Measurements from ENCODE around the gene TUBGCP5. TPM values are rescaled to one million over a fixed set of nuclear protein-coding genes. Genes with fewer than 3 reads are reported as not detected.

The TUBGCP5 gene
- total and polyA plus RNA-seq, 2 donors (not counting 3 experiments of a cell fraction or from before 2014, with no cell fraction given) = 6.7 to 18.6 TPM

GRCh38 chr15:22961762-22962161, 77.6 kb downstream of the TUBGCP5 start:
- BruUV-seq (replicated peaks) = no TSS peak
- ChIA-PET POLR2A (no interaction called here), CTCF (interaction anchor here (0.7 to 0.9 kb wide), 3 partner anchors 17 to 74 kb away, joined by 3 to 4 read pairs (median 3); partner anchors contain the start of gene CYFIP1)
- no peaks in the 10 kb centered on the region for H3K9me1 ChIP-seq (replicated peaks; ENCODE audit: control insufficient read depth, extremely low read depth, insufficient read depth, low read length)
- peaks cover 3% of the 10 kb centered on the region for H4K20me1 ChIP-seq (replicated peaks; ENCODE audit: control insufficient read depth, extremely low read depth, insufficient read depth, low read length)
- H3K9me3 ChIP-seq (replicated peaks; ENCODE audit: control insufficient read depth, insufficient read depth, low read length) = no peaks in the 10 kb centered on the region
- TF ChIP-seq MAX (IDR thresholded peaks at IDR 0.05; ENCODE audit: insufficient read depth, insufficient read length) (no peak), FOS (IDR thresholded peaks at IDR 0.05; ENCODE audit: borderline replicate concordance, insufficient read depth, low read length) (no peak), POLR2A (IDR thresholded peaks at IDR 0.05; ENCODE audit: low read depth, low read length) (no peak), JUN (IDR thresholded peaks at IDR 0.05; ENCODE audit: borderline replicate concordance, insufficient read depth, insufficient read length, low read depth) (peak; percentile 34), GATA2 (IDR thresholded peaks at IDR 0.05; ENCODE audit: insufficient read depth, insufficient read length, low read depth, low read length) (no peak), POLR2AphosphoS5 (IDR thresholded peaks at IDR 0.05; ENCODE audit: insufficient read depth, low read depth, low read length) (no peak), CTCF (IDR thresholded peaks at IDR 0.05; ENCODE audit: extremely low read depth in 1 of 2, insufficient read depth in 1 of 2, low read depth in 1 of 2, low read length in 2 of 2) (no peak)
- H3K79me2 ChIP-seq (ENCODE audit: control insufficient read depth, insufficient read depth, low read length) = peaks cover 83% of the 10 kb centered on the region
- H3K36me3 ChIP-seq (ENCODE audit: control insufficient read depth in 2 of 2, extremely low read depth in 1 of 2, insufficient read depth in 2 of 2, low read length in 2 of 2) = no peaks in the 10 kb centered on the region
- H2AFZ ChIP-seq (ENCODE audit: low read depth, low read length) = no peak overlapping the region
- H3K27me3 ChIP-seq (ENCODE audit: control insufficient read depth in 2 of 2, insufficient read depth in 2 of 2, low read length in 2 of 2) = no peaks in the 10 kb centered on the region
- peak overlapping the region; percentile 10 for H3K9ac ChIP-seq (replicated peaks; ENCODE audit: extremely low read depth, insufficient read depth, low read length)
- DNase-seq (ENCODE audit: low read depth, low spot score) (peak; percentile 66), FAIRE-seq (no peak)
- dilution Hi-C loops (cut with MboI; ENCODE audit: extremely low pct_ligation_motif_present, low sequenced_read_pairs) = no loop called here
- H3K4me3 ChIP-seq (replicated peaks in 1 of 3; ENCODE audit: insufficient read depth in 1 of 3, low read depth in 1 of 3, low read length in 3 of 3) = peak overlapping the region in 1 of 3 experiments; percentile 4
- H3K4me1 ChIP-seq (ENCODE audit: control insufficient read depth, extremely low read depth, insufficient read depth, low read length) = peaks cover 33% of the 10 kb centered on the region
- intact Hi-C loops (cut with micrococcal nuclease) = loop anchor here (1.0 to 5.0 kb wide), 3 partner anchors 12 to 39 kb away; no protein-coding TSS in a partner anchor
- H3K27ac ChIP-seq (ENCODE audit: insufficient read depth, low read depth, low read length) = peak overlapping the region; percentile 45
- H3K4me2 ChIP-seq (ENCODE audit: insufficient read depth, low read length) = peak overlapping the region; percentile 53
